ENCODE data around the gene TSKS.

TSKS gene

DNA sequence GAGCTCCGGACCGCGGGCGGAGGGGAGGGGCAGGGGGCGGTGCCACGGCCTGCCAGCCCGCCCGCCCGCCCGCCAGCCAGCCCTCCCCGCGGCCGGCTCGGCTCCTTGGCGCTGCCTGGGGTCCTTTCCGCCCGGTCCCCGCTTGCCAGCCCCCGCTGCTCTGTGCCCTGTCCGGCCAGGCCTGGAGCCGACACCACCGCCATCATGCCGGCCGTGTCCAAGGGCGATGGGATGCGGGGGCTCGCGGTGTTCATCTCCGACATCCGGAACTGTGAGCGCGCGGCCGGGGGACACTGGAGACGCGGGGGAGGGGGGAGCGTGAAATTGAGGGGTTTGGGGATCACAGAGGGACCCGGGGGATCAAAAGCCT lies 3.8 kb upstream of the TSKS start, which contains the start of gene AP2A1:
Gene AP2A1, plus strand, starts transcription at position 72 of the 370 bp plus-strand sequence. Its CDS starts 133 bp downstream, at position 205.
- TF ChIP-seq, protein P1, sequence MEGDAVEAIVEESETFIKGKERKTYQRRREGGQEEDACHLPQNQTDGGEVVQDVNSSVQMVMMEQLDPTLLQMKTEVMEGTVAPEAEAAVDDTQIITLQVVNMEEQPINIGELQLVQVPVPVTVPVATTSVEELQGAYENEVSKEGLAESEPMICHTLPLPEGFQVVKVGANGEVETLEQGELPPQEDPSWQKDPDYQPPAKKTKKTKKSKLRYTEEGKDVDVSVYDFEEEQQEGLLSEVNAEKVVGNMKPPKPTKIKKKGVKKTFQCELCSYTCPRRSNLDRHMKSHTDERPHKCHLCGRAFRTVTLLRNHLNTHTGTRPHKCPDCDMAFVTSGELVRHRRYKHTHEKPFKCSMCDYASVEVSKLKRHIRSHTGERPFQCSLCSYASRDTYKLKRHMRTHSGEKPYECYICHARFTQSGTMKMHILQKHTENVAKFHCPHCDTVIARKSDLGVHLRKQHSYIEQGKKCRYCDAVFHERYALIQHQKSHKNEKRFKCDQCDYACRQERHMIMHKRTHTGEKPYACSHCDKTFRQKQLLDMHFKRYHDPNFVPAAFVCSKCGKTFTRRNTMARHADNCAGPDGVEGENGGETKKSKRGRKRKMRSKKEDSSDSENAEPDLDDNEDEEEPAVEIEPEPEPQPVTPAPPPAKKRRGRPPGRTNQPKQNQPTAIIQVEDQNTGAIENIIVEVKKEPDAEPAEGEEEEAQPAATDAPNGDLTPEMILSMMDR (IDR thresholded peaks at IDR 0.05; ENCODE audit: borderline replicate concordance, insufficient read depth, low read depth, low read length) = no peak

DNA sequence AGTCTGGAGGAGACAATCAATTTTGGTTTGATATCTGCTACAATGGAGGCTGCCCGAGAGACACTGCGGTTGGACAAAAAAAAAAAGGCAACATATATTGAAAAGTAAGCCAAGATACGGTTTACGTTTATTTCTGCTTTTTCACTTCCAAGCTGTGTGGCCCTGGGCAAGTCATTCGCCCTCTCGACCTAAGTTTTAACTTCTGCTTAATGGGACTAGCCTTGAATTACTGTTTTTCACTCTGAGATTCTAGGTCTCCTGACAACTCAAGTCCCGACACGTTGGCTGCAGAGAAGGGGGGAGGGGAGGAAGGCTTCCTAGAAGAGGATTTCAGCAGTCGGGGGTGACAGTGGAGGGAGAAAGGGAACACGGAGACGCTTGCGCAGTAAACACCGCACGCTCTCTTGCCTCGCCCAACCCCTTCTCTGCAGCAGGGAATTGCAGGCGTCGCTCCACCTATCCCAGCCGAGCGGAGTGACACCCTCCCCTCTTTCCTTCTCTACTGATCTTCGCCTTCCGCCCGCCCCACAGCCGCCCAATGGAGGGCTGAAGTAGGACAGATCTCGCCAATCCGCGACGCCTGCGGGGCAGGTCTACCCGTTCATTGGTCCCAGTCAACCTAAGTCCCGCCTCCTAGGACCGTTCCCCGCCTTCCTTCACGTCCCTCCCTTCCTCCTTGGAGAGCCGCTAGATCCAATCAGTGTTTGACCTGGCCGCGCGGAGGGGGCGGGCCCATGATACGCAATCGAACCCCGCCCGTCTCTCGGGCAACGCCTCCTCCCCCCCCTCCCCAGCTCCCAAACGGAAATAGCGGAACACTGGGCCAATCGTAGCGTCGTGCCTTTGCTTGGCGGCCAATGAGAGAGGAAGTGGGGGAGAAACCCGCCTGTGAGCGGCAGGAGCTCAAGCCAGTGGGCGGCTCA lies 3.2 kb upstream of the TSKS start:
- H3K4me3 ChIP-seq (ENCODE audit: low read depth, low read length) = peak overlapping the region; percentile 79
- TF ChIP-seq, protein P1 (IDR thresholded peaks at IDR 0.05; ENCODE audit: borderline replicate concordance, insufficient read depth, low read depth, low read length) = no peak

More for the DNA sequence above, 3.8 kb upstream of the TSKS start, which contains the start of gene AP2A1:
- H3K4me3 ChIP-seq (ENCODE audit: low read depth, low read length) = peak within 1 kb of the TSS; percentile 79

DNA sequence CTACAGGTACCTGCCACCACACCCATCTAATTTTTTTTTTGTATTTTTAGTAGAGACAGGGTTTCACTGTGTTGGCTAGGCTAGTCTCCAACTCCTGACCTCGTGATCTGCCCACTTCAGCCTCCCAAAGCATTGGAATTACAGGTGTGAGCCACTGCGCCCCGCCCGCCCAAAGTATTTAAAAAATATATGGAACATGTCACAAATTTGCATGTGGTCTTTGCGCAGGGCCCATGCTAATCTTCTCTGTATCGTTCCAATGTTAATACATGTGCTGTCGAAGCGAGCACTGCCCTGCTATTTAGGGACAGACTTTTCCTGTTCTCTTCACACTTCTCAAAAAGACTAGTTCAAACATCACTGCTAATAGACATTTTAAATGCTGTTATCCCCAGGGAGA lies 1.2 kb upstream of the TSKS start:
- H3K4me3 ChIP-seq (ENCODE audit: low read depth, low read length) = no peak overlapping the region
- TF ChIP-seq, protein P1 (IDR thresholded peaks at IDR 0.05; ENCODE audit: borderline replicate concordance, insufficient read depth, low read depth, low read length) = no peak

DNA sequence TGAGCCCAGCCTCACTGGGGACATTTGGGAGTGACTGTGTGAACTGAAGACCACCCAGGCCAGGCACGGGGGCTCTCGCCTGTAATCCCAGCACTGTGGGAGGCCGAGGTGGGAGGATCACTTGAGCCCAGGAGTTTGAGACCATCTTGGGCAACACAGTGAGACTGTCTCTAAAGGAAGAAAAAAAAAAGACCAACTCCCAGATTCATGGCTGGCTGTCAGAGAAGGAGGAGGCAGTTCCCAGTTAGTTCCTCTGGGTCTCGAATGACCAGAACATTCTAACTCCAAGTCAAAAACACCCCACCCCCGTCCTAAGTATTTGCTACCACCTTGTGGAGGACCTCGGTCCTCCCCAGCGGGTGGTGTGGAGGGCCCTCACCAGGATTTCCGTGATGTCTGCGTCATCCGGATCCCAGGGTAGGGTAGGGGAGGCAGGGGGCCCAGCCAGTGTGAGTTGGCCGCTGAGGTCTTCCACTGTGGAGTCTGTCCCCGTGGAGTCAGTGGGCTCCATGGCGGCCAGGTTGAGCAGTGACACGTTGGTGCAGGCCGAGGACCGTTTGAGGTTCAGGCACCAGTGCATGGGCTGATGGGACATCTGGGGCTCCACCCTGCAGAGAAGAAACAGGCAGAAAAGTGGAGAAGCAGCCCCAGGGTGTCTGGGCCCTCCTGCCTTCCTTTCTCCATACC lies 1.3 kb downstream of the TSKS start:
- H3K4me3 ChIP-seq (ENCODE audit: low read depth, low read length) = no peak overlapping the region
- TF ChIP-seq, protein P1 (IDR thresholded peaks at IDR 0.05; ENCODE audit: borderline replicate concordance, insufficient read depth, low read depth, low read length) = no peak

DNA sequence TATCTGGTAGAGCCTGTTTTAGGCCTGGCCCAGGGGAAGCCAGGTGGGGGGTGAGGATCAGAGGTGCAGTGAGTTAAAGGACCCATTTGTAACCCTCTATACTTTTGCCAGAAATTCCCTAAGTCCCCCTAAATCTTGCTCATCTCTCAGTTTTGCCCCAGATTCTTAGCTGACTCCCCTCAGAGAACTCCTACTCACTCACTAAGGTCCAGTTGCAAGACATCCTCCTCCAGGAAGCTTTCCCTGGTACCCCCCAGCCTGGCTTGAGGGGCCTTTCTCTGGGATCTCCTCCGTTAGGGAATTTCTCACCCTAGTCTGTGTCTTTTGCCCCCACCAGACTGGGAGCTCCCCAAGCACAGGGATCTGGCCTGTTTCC lies 1.9 kb downstream of the TSKS start:
- no peak overlapping the region for H3K4me3 ChIP-seq (ENCODE audit: low read depth, low read length)
- TF ChIP-seq, protein P1 (IDR thresholded peaks at IDR 0.05; ENCODE audit: borderline replicate concordance, insufficient read depth, low read depth, low read length) = no peak

DNA sequence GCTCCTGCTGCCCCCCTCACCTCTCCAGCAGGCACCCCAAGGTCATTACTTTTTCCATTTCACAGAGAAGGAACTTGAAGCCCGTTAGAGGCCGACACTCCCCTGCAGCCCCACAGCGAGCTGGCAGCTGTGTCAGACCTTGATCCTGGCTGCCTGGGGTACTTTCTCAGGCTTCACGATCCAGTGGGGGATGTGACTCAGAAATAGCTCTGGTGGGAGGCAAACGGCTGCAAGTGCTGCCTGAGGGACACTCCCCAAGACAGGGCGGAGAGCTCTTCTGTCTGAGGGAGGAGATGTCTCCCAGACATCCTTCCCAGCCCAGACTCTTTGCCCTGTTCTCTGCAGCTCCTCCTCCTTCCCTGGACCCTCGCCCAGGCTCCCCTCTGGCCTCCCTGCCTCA lies 4.8 kb downstream of the TSKS start:
- TF ChIP-seq, protein P1 (IDR thresholded peaks at IDR 0.05; ENCODE audit: borderline replicate concordance, insufficient read depth, low read depth, low read length) = no peak
- no peak overlapping the region for H3K4me3 ChIP-seq (ENCODE audit: low read depth, low read length)

Data from GM12875 (cell line).